Measurements from ENCODE around the gene KHDRBS1.
"Not testable (repeated sequence)": the region's sequence is repeated elsewhere in the genome, so short reads cannot be mapped to it uniquely, and the experiment has no call there.

KHDRBS1 gene

GRCh38 chr1:31995263-31995662 lies 18.4 kb upstream of the KHDRBS1 start:
- Histone ChIP-seq H3K4me1 (ENCODE audit: insufficient read depth, poor library complexity, severe bottlenecking) (no peaks in the 10 kb centered on the region), H3K27me3 (ENCODE audit: insufficient read depth, poor library complexity, severe bottlenecking) (no peaks in the 10 kb centered on the region), H3K27ac (ENCODE audit: poor library complexity, severe bottlenecking) (no peak overlapping the region), H3K9me3 (ENCODE audit: severe bottlenecking) (no peaks in the 10 kb centered on the region), H3K4me3 (ENCODE audit: severe bottlenecking) (no peak overlapping the region), H3K36me3 (ENCODE audit: low read depth) (no peaks in the 10 kb centered on the region)
- DNase-seq (ENCODE audit: low spot score): no peak
- TF ChIP-seq, protein P1, sequence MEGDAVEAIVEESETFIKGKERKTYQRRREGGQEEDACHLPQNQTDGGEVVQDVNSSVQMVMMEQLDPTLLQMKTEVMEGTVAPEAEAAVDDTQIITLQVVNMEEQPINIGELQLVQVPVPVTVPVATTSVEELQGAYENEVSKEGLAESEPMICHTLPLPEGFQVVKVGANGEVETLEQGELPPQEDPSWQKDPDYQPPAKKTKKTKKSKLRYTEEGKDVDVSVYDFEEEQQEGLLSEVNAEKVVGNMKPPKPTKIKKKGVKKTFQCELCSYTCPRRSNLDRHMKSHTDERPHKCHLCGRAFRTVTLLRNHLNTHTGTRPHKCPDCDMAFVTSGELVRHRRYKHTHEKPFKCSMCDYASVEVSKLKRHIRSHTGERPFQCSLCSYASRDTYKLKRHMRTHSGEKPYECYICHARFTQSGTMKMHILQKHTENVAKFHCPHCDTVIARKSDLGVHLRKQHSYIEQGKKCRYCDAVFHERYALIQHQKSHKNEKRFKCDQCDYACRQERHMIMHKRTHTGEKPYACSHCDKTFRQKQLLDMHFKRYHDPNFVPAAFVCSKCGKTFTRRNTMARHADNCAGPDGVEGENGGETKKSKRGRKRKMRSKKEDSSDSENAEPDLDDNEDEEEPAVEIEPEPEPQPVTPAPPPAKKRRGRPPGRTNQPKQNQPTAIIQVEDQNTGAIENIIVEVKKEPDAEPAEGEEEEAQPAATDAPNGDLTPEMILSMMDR (IDR thresholded peaks at IDR 0.05; ENCODE audit: poor library complexity, severe bottlenecking): no peak
- ATAC-seq (ENCODE audit: low read depth): no peak

DNA sequence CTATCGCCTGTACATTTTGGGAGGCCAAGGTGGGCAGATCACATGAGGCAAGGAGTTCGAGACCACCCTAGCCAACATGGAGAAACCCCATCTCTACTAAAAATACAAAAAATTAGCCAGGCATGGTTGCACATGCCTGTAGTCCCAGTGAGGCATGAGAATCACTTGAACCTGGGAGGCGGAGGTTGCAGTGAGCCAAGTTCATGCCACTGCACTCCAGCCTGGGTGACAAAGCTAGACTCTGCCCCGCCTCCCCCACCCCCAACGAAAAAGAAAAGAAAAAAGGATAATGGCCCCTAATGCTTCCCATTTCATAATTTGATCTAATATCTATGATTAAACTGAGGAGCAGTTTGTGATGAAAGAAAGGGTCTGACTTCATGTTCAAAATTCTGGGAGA lies 17.5 kb upstream of the KHDRBS1 start:
- H3K36me3 ChIP-seq (ENCODE audit: low read depth); H3K9me3 ChIP-seq (ENCODE audit: severe bottlenecking); H3K4me1 ChIP-seq (ENCODE audit: insufficient read depth, poor library complexity, severe bottlenecking); DNase-seq (ENCODE audit: low spot score); ATAC-seq (ENCODE audit: low read depth); H3K4me3 ChIP-seq (ENCODE audit: severe bottlenecking); H3K27ac ChIP-seq (ENCODE audit: poor library complexity, severe bottlenecking); H3K27me3 ChIP-seq (ENCODE audit: insufficient read depth, poor library complexity, severe bottlenecking): not testable (repeated sequence)

DNA sequence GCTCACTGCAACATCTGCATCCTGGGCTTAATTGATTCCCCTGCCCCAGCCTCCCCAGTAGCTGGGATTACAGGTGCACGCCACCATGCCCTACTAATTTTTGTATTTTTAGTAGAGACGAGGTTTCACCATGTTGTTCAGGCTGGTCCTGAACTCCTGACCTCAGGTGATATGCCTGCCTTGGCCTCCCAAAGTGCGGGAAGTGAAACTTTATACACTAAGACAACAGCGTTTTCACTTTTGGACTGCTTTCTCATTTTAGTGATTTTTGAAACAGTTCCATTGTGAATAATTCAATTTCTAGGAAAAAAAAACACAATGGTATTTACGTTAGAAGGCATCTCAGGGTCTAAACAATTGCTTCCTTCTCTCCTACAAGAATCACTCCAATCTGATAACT lies 11.8 kb upstream of the KHDRBS1 start:
- no peak for DNase-seq (ENCODE audit: low spot score)
- no peak for ATAC-seq (ENCODE audit: low read depth)
- no peak overlapping the region for H3K4me3 ChIP-seq (ENCODE audit: severe bottlenecking)
- H3K4me1 ChIP-seq (ENCODE audit: insufficient read depth, poor library complexity, severe bottlenecking): no peaks in the 10 kb centered on the region
- no peaks in the 10 kb centered on the region for H3K27me3 ChIP-seq (ENCODE audit: insufficient read depth, poor library complexity, severe bottlenecking)
- TF ChIP-seq, protein P1 (IDR thresholded peaks at IDR 0.05; ENCODE audit: poor library complexity, severe bottlenecking): no peak
- no peak overlapping the region for H3K27ac ChIP-seq (ENCODE audit: poor library complexity, severe bottlenecking)
- H3K9me3 ChIP-seq (ENCODE audit: severe bottlenecking): no peaks in the 10 kb centered on the region
- H3K36me3 ChIP-seq (ENCODE audit: low read depth): no peaks in the 10 kb centered on the region

GRCh38 chr1:32002285-32002684 lies 11.4 kb upstream of the KHDRBS1 start:
- not testable (repeated sequence) for H3K4me3 ChIP-seq (ENCODE audit: severe bottlenecking); H3K27ac ChIP-seq (ENCODE audit: poor library complexity, severe bottlenecking); DNase-seq (ENCODE audit: low spot score); H3K9me3 ChIP-seq (ENCODE audit: severe bottlenecking); H3K36me3 ChIP-seq (ENCODE audit: low read depth); H3K27me3 ChIP-seq (ENCODE audit: insufficient read depth, poor library complexity, severe bottlenecking); ATAC-seq (ENCODE audit: low read depth); H3K4me1 ChIP-seq (ENCODE audit: insufficient read depth, poor library complexity, severe bottlenecking)

DNA sequence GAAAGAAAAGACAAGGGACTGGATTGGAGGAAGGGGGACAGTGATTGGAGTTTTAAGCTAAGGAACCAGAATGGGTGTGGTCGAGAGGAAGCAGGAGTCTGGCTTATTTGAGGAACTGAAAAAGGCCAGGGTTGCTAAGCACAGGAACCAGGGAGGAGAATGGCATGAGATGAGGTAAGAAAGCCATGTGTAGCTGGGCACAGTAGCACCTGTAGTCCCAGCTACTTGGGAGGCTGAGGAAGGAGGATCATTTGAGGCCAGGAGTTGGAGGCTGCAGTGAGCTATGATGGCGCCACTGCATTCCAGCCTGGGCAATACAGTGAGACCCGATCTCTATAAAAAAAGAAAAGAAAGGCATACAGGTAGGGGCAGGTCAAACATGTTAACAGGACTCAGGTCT lies 8.1 kb upstream of the KHDRBS1 start:
- Histone ChIP-seq H3K4me1 (ENCODE audit: insufficient read depth, poor library complexity, severe bottlenecking) (no peaks in the 10 kb centered on the region), H3K36me3 (ENCODE audit: low read depth) (no peaks in the 10 kb centered on the region), H3K27ac (ENCODE audit: poor library complexity, severe bottlenecking) (no peak overlapping the region), H3K4me3 (ENCODE audit: severe bottlenecking) (no peak overlapping the region), H3K9me3 (ENCODE audit: severe bottlenecking) (no peaks in the 10 kb centered on the region), H3K27me3 (ENCODE audit: insufficient read depth, poor library complexity, severe bottlenecking) (no peaks in the 10 kb centered on the region)
- TF ChIP-seq, protein P1 (IDR thresholded peaks at IDR 0.05; ENCODE audit: poor library complexity, severe bottlenecking): no peak
- DNase-seq (ENCODE audit: low spot score) (no peak), ATAC-seq (ENCODE audit: low read depth) (no peak)

GRCh38 chr1:32007591-32007940 lies 6.1 kb upstream of the KHDRBS1 start:
- Histone ChIP-seq H3K9me3 (ENCODE audit: severe bottlenecking) (no peaks in the 10 kb centered on the region), H3K27ac (ENCODE audit: poor library complexity, severe bottlenecking) (no peak overlapping the region), H3K4me1 (ENCODE audit: insufficient read depth, poor library complexity, severe bottlenecking) (no peaks in the 10 kb centered on the region), H3K4me3 (ENCODE audit: severe bottlenecking) (no peak overlapping the region), H3K27me3 (ENCODE audit: insufficient read depth, poor library complexity, severe bottlenecking) (no peaks in the 10 kb centered on the region), H3K36me3 (ENCODE audit: low read depth) (no peaks in the 10 kb centered on the region)
- ATAC-seq (ENCODE audit: low read depth) (no peak), DNase-seq (ENCODE audit: low spot score) (no peak)
- TF ChIP-seq, protein P1 (IDR thresholded peaks at IDR 0.05; ENCODE audit: poor library complexity, severe bottlenecking): no peak
